Stimulated activated CD4-positive, alpha-beta T cell treated with anti-CD3 and anti-CD28 coated beads, Interleukin-15, amount 100 ng/mL, for 1 hour (primary cell): Measurements from ENCODE around the gene CCN2.

ENCODE experiments used
- DNase-seq, 2 donors: peaks; one replicate each; pipeline ENCODE4 v3.0.0-alpha.2; 2020; ENCODE audit warnings: low read depth in 1 of 2, low spot score in 1 of 2

CCN2 gene

GRCh38 chr6:131967948-131968347 lies 16.8 kb upstream of the CCN2 start:
- no peak for DNase-seq

DNA sequence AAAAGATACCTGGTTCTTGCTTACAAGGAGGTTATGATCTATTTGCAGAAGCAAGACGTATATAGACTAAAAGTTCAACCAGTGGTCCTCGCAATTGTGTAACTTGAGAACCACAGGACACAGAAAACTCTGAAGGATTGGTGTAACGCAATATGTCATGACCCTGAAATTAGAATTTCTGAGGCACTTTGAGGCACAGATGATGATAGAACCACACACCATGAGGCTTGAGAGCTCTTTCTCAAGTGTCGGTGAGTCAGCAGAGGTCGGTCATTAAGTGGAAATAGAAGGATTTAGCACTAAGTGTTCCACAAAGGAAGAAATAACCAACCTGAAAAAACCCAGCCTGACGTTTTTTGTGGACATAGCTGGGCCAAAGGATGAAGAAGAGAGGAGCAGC lies 15.3 kb upstream of the CCN2 start:
- DNase-seq: no peak

DNA sequence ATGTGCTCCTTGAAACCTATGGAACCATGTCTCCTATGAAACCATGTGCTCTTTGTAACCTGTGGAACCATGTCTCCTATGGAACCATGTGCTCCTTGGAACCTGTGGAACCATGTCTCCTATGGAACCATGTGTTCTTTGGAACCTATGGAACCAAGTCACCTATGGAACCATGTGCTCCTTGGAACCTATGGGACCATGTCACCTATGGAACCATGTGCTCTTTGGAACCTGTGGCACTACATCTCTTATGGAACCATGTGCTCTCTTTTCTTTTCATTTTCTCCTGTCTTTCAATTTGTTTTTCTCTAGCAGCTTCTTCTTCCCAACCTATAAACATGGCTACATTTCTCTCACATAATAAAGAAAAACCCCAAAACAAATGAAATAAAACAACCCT lies 11.9 kb upstream of the CCN2 start:
- no peak for DNase-seq

GRCh38 chr6:131960371-131961133 lies 9.4 kb upstream of the CCN2 start:
- no peak for DNase-seq

DNA sequence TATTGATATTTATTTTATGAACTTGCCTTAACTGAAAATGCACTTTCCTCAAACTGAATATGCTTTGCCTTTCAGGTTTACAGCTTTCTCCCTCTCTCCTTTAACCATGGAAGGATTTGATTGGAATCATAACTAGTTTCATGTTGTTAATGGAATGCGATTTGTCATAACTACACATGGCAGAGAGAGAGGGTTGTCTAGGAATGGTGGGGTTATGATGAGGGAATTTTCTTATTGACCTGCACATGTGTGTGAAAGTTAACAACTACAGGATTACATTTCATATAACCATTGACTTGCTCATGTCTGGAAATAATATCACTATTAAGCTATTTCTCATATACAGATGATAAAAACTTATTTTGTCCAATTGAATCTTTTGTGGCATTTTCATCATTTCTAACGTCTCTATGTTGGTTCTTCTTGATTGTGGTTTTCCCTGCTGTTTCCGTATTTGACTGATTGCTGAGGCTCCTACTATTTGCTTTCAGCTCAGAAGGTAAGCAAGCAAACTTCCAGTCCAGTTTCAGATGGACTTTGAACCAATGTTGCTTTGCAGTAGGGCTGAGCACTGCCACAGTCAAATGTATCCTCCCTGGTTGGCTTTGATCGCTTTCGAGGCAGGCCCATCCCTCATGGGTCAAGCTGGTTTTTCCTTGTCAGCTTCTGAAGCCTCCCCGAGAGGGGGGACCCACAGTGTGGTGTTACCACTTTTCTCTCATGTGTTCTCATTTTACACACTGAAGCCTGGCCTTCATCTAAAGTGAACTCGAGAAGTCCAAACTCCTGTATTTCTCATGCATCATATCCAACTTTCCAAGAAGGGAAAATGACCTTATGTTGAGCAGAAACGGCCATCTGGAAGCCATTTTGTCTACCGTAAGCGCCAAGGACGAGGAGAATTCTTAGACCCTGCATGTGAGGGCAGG lies 7.6 kb upstream of the CCN2 start:
- no peak for DNase-seq

DNA sequence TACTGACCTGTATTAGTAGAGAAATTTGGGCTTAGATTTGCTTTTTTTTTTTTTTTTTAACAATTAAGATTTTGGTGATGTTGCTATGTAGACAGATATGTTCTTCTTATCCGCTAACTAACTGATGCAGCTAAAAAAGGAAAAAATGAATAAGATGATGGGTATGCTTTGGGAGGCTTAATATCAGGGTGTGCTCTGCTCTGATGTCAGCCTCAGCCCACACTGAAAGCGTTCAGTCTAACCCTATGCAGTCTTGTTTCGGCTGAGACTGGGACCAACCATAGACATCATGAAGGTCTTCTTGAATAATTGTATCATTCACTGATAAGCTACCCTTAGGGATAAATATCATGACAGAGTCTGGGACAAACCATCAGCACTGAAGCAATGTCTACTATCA lies 6.9 kb upstream of the CCN2 start:
- no peak for DNase-seq

GRCh38 chr6:131955876-131956275 lies 4.7 kb upstream of the CCN2 start:
- DNase-seq: no peak

DNA sequence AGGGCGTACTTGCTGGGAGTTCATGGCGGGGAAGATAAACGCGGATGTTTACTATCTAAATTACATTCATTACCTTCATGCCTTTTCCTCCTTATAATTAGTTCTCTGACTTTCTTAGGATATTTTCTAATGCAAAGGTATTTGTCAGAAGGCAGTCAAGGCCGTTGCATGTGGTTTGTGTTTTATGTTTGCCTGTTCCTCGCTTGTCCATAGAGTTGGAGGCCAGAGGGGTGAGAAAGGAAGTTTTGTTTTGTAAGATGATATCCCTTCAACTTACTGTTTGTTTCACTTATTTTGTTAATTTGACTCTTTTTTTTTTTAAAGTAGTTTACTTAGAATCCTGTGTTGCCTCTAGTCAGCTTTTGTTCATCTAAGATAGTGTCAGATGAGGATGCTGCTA lies 4.0 kb upstream of the CCN2 start:
- no peak for DNase-seq

- no peak for DNase-seq
These were observed 3.6 kb upstream of the CCN2 start for GRCh38 chr6:131954775-131955107.

- DNase-seq: no peak
These were observed 3.0 kb upstream of the CCN2 start for GRCh38 chr6:131954059-131954774.

DNA sequence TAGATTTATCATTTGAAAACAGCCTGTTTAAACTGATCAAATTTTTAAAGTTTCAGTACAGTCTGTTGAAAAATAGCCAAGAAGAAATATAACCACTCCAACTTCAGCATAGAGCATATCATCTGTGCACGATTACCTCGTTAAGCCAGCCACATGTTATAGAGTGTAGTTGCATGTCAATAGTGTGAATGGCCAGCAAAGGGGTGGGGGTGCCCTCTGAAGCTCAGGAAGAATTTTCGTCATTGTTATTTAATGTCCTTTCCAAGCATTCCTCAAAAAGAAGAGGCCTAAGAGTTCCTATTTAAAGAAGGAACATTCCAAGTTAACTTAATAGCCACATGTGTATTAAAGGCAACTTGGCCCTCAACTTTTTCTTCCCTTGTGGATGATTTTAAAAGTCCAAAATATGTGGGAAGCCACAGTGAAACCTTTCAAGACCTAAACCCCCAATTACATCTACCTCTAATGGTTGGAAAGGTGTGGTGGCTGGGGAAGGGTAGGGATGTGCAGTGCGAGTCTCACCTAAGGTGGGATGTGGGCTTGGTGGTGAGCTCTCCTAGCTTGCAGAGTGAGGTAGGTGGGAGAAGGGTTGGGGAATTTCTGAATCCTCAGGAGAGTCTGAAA lies 1.8 kb upstream of the CCN2 start:
- DNase-seq: no peak

- DNase-seq: no peak
These were observed 531 bp upstream of the CCN2 start for GRCh38 chr6:131951576-131952230.

- no peak for DNase-seq
These were observed 1.0 kb downstream of the CCN2 start for GRCh38 chr6:131949909-131950766.

DNA sequence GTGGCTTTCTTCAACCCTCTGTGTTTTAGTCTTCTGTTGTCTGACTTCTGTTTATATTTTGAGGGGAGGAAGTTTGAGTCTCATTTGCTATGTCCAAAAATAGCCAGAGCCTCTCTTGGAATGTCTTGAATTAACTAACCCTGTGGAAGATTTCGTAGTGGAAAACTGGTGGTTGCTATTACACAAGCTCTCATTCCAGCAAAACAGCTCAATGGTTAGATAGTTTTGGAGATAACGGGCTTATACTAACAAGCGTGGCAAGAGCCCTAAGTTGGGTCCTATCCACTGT lies 1.6 kb downstream of the CCN2 start:
- no peak for DNase-seq

- no peak for DNase-seq
These were observed 2.2 kb downstream of the CCN2 start for GRCh38 chr6:131948692-131949619.

- no peak for DNase-seq
These were observed 3.0 kb downstream of the CCN2 start for GRCh38 chr6:131947986-131948661.

DNA sequence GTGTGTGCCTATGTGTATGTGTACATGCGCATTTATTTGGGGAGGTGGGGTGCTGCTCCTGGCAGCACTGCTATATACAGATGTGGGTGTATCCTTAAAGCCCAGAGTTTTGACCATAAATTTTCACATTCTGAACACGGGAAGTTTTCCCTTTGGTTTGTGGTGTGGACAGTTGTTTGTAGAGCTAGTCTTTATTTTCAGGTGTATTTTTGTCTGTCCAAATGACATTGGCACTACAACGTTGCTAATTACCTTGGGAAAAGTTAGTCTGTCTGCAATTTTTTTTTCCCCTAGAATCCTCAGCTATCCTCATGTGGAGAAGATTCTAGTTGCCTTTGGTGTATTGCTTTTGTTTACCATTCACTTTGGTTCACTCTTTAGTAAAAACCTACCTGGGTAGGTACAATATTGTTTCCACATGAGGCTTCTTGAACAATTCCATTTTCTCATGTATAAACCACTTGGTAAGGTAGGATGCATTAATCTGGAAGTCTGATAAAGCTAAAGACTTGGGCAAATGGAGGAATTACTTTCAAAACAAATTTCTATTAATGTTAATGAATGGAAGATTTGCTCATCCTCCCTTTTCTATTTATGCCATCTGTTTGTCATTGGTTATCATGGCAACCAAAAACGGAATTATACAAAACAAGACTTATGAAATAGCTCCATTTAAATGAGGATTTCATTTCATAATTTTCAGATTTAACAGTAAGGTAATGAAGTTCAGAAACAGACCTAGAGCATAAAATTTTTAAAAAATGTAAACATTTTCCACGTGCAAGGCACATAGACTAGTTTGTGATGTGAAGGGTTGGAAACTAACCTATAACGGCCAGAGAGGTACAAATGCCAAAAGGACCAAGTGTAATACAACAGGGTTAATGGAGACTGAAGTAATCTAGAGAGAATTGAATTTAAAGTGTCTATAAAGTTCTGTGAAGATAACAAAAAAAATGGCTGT lies 3.9 kb downstream of the CCN2 start:
- DNase-seq: no peak
